Brain microvascular endothelial cell (primary cell): Measurements from ENCODE around the gene AGRN.

ENCODE experiments used
- DNase-seq: peaks from one replicate; pipeline ENCODE4 v3.0.0-alpha.2; 2020
- H3K27ac ChIP-seq: fragments of 250-450 bp; sonication (Bioruptor Pico); 2 replicates; pipeline ENCODE4 v1.5.1; 2020; ENCODE audit warnings: mild to moderate bottlenecking, moderate library complexity
- H3K27me3 ChIP-seq: fragments of 250-450 bp; sonication (Bioruptor Pico); replicated peaks from 2 replicates; pipeline ENCODE4 v1.5.1; 2020; ENCODE audit warnings: mild to moderate bottlenecking
- H3K36me3 ChIP-seq: fragments of 250-450 bp; sonication (Bioruptor Pico); replicated peaks from 2 replicates; pipeline ENCODE4 v1.5.1; 2020; ENCODE audit warnings: mild to moderate bottlenecking
- H3K4me3 ChIP-seq: 2 replicates; pipeline ENCODE4 v1.5.1; 2011; ENCODE audit warnings: low read depth, mild to moderate bottlenecking, control low read depth, low read length, moderate library complexity
- CTCF ChIP-seq: IDR thresholded peaks from 2 replicates; pipeline ENCODE4 v1.5.1; 2011; ENCODE audit warnings: low read depth, mild to moderate bottlenecking, moderate library complexity, low read length, control low read depth, inconsistent platforms; ENCODE audit errors: missing control alignments
- in situ Hi-C: cut with HindIII; loops from 2 replicates; pipeline ENCODE4 v1.10.0; 2017; ENCODE audit warnings: low sequenced_read_pairs, low pct_ligation_motif_present

AGRN gene

GRCh38 chr1:1079408-1080121 lies 59.6 kb downstream of the AGRN start:
- Histone ChIP-seq H3K27ac (no peak overlapping the region), H3K4me3 (peak overlapping the region; percentile 15), H3K36me3 (no peaks in the 10 kb centered on the region), H3K27me3 (peaks cover 8% of the 10 kb centered on the region)
- in situ Hi-C loops = no loop called here
- peak; percentile 62 for DNase-seq
- TF ChIP-seq CTCF = no peak

- TF ChIP-seq CTCF = no peak
- H3K27me3 ChIP-seq = peaks cover 1% of the 10 kb centered on the region
- no peaks in the 10 kb centered on the region for H3K36me3 ChIP-seq
- in situ Hi-C loops = no loop called here
- H3K4me3 ChIP-seq = no peak overlapping the region
- no peak overlapping the region for H3K27ac ChIP-seq
- no peak for DNase-seq
These were observed 60.3 kb downstream of the AGRN start for GRCh38 chr1:1080122-1080757.

- in situ Hi-C loops = no loop called here
- H3K27me3 ChIP-seq = no peaks in the 10 kb centered on the region
- no peaks in the 10 kb centered on the region for H3K36me3 ChIP-seq
- TF ChIP-seq CTCF = no peak
- H3K4me3 ChIP-seq = no peak overlapping the region
- no peak for DNase-seq
- no peak overlapping the region for H3K27ac ChIP-seq
These were observed 61.0 kb downstream of the AGRN start for GRCh38 chr1:1080951-1081310.

- TF ChIP-seq CTCF = no peak
- no peak overlapping the region for H3K27ac ChIP-seq
- no peaks in the 10 kb centered on the region for H3K36me3 ChIP-seq
- in situ Hi-C loops = no loop called here
- no peak for DNase-seq
- H3K4me3 ChIP-seq = no peak overlapping the region
- H3K27me3 ChIP-seq = no peaks in the 10 kb centered on the region
These were observed 61.7 kb downstream of the AGRN start for GRCh38 chr1:1081311-1082238.

GRCh38 chr1:1082239-1082775 lies 62.4 kb downstream of the AGRN start:
- in situ Hi-C loops = no loop called here
- H3K4me3 ChIP-seq = no peak overlapping the region
- H3K27me3 ChIP-seq = no peaks in the 10 kb centered on the region
- H3K36me3 ChIP-seq = no peaks in the 10 kb centered on the region
- DNase-seq = no peak
- no peak overlapping the region for H3K27ac ChIP-seq
- TF ChIP-seq CTCF = no peak
